NCI-H2227 (cell line): ENCODE results near the gene USP28.
"Not testable (repeated sequence)": the region's sequence is repeated elsewhere in the genome, so short reads cannot be mapped to it uniquely, and the experiment has no call there.

Experiments
- DNase-seq: peaks from one replicate; lab custom pipeline; 2025; ENCODE audit not compliant: unreplicated experiment; lab: John Stamatoyannopoulos, UW

Gene USP28

DNA sequence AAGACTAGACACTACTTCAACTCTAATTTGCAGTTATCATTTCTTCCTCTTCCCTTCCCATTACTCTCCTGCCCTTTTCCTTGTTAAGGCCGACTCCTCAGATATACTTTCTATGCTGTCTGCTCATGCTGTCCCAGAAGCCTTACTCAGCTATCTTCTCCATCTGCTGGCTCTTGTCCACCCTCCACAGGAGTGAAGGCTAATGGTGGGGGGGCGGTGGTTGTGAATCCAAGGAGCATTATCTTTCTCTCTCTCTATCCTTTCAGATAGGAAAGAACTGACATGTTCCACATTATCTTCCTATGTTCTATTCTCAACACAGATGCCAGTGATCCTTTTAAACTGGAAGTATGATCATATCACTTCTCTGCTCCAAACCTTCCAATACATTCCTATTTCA, 37.4 kb downstream of the USP28 start:
- no peak for DNase-seq

DNA sequence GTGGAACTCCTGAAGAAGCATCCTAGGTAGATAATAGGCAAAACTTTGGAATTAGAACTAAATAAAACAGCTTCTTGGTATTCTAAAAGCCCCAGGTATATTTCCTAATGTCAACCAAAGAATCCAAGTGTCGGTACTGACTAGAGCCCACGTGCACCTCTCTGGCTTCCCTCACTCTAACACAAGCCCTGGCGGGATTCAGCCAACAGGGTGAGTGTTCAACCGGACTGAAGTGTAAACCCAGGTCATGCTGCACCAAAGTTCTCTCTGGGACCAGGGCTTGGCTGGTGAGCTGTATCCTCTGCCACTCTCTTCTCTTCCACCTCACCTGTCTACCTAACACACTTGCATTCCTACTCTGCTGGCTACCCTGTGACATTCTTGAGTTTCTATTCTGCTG, 40.1 kb downstream of the USP28 start:
- no peak for DNase-seq

DNA sequence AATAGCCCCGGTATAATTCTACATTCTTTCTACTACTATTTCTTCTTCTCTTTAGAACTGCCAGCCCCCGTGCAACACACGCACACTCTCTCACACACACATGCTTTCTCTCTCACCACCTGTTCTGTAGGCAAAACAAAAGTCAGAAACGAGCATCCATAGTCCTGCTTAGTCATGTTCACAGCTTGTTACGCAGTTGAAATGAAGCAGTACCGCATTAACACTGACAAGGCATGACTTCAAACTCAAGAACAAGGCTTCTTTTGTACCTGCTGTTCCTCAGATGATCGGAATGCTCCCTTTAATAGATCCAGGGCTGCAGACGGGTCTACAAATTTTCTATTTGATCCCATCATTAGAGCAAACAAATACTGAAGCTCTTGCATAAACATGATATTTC, 42.2 kb downstream of the USP28 start:
- no peak for DNase-seq

DNA sequence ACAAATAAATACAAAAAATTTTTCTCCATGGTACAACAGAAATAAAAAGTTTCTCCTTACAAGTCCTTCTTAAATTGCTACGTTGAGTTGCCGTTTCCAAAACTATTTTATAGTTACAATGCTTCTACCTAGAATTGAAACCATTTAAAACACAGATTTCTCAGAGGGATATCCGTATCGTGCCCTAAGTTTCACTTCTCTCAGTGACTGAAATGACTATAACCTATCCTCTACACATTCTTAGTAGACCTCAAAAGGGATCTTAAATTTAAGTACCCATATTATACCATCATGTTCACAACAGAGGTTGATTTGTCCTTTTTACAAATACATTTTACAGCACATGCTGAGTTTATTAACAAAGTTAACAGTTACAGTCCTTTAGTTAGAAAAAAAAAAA, 44.1 kb downstream of the USP28 start:
- no peak for DNase-seq

DNA sequence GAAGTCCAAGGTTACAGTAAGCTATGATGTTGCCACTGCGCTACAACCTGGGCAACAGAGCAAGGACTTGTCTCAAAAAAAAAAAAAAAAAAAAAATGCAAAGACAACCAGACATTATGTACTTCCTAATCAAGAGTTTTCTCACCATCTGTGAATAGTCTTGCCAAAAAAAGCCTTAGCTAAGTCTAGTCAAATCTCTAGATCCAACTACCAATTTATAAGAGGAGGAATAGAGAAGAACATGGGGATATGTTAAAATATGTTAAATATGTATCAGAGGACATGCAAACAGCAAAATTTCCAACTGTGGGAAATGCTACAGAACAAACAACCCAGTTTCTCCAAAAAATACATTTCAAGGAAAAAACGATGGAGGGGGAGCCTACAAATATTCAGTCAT, 45.6 kb downstream of the USP28 start:
- no peak for DNase-seq

DNA sequence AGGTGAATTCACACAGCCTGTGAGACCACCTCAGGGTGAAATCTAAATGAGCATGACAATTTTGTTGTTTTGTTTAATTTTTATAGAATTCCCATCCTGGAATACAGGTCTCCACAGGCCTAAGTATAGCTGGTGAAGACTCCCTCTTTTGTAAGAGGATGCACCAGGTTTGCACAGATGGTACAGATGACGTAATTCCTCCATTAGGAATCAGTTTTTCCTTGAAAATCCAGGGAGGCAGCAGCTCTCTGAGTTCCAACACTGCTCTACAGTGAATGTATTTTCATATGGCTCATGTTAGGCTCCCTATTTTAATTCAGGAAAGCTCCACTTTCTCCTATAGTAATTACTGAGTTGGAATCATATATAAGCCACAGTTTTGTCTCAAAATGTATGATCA, 47.2 kb downstream of the USP28 start:
- DNase-seq: no peak

DNA sequence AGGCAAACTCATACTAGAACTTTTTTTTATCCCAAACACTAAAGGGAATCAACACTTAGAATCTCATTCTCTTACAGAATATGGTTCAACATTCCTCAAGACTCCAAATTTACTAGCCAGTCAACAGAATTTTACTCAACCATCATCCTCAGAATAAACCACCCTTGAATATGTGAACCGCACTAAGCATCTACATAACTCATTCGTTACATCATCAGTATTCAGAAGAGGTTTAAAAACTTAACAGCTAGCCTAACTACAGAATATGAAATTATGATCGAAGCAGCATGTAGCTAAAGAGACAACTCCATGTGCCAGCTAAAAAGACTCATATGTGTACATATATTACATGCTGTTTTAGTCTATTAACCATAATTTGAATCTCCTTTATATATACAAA, 47.9 kb downstream of the USP28 start:
- no peak for DNase-seq

DNA sequence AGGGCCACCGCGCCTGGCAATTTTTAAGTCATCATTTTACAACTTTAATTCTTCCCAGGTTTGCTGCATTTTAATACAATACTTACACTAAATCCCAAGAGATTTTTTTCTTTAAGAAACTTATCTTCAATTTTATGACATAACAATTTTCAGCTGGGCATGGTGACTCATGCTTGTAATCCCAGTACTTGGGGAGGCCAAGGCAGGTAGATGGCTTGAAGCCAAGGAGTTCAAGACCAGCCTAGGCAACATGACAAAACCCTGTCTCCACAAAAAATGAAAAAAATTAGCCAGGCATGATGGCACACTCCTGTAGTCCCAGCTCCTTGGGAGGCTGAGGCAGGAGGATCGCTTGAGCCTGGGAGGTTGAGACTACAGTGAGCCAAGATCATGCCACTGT, 56.9 kb downstream of the USP28 start:
- no peak for DNase-seq

DNA sequence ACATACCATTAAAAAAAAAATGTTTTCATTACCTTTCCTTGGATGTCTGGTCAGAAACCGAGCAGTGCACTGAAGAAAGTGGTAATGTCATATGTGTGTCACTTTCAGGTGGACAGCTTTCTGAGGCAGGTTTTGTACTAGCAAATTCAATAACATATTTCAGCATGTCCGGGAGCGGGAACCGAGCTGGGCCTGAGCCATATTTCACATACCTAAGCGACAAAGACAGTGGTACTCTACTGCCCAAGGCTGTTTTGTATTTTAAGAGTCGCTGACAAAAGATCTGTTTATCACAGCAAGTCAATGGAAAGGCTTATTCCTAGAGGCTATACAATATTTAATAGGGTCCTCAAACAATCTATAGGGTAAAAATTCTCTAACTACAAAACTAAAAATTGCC, 57.7 kb downstream of the USP28 start:
- DNase-seq: no peak

DNA sequence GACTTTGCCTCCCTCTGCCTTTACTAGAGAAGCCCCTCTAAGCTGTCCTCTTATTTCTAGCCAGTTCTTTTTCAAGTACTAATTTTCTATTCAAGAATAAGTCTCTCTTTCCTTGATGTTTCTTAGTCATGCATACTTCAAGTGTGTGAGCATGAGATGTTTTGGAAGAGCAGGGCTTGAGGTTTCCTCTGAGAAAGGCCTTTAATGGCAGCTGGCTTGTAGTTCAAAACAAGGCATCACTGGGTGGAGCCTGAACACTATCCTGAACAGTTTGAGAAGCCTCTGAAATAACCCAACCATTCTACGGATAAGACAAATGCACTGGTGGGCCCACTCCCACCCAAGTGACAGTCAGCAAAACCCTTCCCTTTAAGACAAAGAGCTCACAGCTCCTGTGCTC, 58.2 kb downstream of the USP28 start:
- DNase-seq: no peak

DNA sequence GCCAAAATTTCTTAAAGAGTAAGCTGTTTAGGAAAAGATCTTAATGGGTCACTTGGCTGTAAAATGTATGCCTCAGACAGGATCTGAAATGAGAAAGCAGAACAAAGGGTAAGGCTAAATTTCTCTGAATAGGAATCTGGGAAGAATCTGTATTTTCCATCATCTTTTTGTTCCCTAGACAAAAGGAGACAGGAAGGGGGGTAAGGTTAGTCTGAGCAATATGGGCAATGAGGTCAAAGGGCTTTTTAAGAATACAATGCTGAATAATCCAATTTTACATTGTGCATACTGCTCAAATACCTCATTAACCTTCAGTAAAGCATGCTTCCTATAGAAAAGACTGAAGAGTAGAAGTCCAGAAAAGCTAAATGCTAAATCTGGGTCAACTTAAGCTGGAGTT, 61.2 kb downstream of the USP28 start:
- DNase-seq: no peak

DNA sequence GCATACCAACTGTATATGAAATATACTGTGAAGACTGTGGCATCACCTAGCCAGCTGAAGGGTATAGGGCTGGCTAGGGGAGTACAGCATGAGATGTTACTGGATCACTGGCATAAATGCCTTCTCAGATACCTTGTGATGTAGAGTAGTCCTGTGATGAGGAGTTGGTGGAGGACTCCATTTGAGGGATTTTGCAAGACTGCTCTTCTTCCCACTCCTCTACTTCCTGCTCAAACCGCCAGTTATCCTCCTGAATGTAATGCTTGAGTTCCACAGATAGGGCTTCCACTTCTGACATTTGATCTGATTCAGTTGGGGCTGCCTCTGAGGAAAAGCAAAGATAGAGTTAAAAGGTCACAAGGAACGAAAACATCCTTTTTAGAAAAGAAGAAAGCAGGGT, 66.4 kb downstream of the USP28 start:
- DNase-seq: no peak

DNA sequence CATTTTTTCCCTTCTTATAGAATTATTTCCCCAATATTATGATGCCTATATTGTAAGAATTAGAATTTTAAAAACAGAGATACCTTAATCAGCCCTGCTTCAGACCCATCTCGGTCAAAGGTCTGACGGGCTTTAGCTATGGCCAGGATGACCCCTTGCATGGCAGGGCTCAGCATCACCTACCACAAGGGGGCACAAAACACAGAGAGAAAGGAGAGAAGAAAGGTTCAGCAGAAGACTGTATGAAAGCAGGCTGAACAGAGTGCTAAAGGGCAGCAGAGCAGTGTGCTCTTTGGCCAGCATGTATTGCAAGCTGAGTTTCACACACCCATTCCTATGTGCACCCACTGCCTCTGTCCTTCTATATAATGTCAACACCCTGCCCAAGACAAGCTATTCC, 69.0 kb downstream of the USP28 start:
- peak; percentile 38 for DNase-seq

DNA sequence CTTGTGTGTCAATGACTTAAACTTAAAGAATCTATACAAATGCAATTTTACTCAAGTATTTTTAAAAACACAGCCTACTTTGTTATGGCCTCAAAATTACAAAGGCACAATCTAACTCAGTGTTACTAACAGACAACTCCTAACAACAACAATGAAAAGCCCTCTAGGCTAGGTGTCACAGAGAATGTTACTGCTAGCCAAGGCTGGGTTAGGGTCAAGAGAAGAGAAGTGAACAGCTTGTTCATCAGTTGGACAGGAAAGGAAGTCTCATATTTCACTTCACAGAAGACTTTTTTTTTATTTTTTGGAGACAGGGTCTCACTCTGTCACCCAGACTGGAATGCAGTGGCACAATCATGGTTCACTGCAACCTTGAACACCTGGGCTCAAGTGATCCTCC, 69.7 kb downstream of the USP28 start:
- DNase-seq: no peak

DNA sequence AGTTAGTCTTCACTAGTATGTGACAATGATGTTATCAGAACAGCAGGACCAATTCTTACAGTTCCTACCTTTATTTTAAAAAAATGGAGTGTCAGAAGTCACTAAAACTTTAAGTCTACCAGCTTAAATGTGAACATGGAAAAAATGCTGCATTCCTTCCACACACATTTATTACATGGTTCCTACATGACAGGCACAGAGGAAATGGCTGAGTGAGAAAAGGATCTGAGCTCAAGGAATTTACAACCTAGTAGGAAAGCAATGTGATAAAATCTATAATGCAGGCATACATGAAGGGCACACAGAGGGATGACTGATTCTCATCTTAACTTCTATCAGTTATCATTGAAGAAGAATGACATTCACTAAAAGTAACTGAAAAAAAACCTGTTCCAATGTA, 72.8 kb downstream of the USP28 start:
- no peak for DNase-seq

DNA sequence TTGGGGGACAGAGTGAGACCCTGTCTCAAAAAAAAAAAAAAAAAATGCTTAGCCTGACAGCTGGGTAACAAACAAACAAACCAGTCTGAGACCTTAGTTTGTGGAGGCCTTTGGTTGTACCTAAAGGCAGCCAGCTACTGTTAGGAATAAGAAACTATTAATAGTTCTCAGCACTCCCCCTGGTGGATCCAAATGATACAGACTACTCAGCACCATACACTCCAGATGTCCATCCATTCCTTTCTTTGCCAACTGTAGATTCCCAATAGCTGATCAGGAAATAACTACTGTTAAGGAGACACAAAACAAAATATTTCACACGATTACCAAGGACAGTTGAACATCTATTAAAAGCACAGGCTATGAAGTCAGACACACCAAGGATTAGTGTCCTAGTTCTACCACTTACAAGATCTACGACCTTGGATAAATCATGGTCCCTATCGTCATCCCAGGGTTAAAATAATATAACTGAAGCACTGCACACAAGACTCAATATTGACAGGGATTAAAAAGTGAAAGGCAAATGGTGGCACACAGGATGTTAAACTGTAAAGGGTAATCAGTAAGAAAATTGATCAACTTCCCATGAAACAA, 78.6 kb downstream of the USP28 start:
- DNase-seq: peak; percentile 26

DNA sequence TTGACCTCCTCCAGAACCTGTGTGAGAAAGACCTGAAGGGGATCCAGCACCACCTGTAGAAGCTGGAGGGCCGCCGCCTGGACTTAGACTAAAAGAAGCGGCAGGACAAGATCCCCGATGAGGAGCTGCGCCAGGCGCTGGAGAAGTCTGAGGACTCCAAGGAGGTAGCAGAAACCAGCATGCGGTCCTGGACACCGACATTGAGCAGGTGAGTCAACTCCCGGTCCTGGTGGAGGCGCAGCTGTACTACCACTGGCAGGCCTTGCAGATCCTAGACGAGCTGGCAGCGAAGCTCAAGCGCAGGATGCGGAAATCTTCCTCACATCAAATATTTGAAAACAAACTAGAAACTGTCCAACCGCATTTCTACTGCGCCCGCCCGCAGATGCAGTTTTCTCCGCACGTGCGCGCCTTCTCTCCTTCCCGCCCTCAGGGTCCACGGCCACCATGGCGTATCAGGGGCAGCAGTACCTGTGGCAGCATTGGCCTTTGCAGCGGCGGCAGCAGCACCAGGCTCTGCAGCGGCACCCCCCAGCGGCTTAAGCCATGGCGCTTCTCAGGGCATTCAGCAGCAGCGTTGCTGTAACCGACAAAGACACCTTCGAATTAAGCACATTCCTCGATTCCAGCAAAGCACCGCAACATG, 85.6 kb downstream of the USP28 start:
- no peak for DNase-seq

DNA sequence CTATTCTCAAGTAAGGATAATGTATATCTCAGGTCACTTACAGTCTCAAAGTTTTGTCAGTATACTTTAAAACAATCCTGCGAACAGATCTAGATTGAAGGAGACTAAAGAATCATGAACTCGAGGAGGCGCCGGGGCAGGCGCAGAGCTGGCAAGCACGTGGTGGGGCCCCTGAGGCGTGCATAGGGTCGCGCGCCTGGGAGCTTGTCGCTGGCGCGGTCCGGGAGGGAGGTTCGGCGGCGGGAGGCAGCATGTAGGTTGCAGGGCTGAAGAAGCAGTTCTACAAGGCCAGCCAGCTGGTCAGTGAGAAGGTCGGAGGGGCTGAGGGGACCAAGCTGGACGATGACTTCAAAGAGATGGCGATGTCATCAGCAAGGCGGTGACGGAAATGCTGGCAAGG, 86.4 kb downstream of the USP28 start:
- DNase-seq: not testable (repeated sequence)

DNA sequence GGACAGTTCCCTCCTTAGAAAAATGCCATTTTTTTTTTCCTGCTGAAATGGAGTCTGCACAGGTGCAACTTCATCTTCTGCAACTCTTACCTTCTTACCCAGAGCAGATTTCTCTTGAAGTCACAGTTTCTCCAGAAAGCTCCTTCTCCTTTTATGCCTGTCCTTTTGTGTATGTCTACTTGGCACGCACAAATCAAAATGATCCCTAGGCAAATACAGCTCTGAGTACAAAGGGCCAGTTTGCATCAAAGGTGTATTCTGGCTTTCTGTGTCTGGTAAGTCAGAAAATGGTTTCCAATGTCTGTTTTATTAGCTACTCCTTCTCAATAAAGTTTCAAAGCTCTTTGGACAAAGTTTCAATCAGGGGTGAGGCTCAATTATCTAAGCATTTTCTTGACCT, 93.2 kb downstream of the USP28 start:
- no peak for DNase-seq

DNA sequence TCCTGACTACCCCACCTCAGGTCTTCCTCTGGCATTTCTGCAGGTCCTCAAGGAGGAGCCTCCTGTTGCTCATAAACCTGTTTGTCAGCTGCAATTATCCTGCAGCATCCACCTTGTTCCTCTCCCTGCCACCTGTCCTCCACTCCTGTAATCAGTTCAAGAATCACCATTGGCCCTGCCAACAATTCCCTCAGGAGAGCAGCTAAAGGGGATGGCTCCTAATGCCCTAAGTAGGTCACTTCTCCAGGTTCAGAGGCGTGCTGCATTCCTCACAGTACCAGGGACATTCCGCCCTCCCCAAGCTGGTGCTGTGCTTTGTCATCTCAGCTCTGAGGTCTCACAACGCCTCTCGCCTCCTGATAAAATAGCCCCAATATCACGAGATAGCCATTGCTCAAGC, 93.7 kb downstream of the USP28 start:
- DNase-seq: no peak

DNA sequence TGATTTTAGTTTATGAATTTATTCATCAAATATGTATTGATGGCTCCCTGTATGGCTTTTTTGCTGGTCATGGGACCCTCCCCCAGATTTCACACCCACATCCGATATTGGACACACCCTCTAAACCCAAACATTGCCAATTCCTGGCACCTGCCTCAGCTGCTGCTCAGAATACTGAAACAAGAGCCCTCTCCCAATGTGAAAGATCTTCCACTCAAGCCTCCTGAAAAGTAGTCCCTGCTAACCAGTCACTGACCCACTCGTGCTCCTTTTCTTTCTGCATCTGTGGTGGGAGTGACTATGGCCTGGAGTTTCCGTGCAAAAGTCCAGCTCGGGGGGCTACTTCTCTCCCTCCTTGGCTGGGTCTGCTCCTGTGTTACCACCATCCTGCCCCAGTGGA, 95.9 kb downstream of the USP28 start, which contains the start of gene CLDN25:
Gene CLDN25 (plus strand): TSS at position 301 of the 400 bp plus-strand sequence. CDS start 0 bp downstream, at position 301.
- DNase-seq: no peak

DNA sequence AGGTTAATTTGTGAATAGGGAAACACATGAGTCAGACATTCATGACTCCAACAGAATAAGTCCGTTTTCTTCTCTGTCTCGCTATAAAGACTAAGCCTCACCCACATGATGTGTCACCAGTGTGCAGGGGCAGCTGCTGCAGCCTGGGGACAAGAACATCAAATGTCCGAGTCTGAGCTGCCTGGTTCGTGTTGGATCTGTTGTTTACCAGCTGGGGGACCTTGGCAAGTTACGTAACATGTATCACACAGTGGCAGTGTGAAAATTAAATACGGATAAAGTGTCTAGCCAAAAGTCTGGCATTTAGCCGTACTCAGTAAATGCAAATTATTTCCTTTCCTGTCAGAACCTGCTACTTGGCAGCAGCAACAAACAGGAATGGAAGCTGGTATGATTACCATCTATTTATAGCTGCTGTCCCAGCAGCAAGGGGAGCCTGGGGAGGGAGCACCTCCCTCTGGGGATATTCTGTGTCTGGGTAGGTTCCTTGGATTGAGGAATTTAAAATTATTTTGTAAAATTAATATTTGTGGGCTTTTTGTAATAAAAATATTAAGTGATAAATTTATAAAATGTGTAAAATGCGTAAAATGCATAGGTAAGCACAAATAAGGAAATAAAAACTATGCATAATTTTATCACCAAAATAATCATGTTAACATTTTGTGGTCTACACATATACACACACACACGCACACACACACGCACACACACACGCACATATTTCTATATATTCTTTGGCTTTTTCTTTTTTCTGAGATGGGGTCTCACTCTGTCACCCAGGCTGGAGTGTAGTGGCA, 97.1 kb downstream of the USP28 start:
- no peak for DNase-seq

DNA sequence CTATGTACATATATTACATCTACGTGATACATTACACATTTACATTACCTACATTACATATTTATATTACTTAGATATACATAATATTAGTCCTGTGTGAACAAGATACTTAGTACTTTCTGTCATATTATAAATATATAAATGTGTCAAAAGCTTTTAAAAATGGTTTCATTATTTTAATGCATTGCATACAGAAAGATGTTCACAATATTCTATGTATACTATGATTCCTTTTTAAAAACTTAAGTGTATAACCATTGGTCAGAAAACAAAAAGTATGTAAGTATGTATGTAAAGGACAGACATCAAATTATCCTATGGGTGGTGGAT, 101.2 kb downstream of the USP28 start:
- no peak for DNase-seq
